GM19025 (cell line): ENCODE data around the gene XCL1.

Experiments used
- ATAC-seq: cut with Tn5 transposase; IDR thresholded peaks from one replicate; pipeline ENCODE4 v1.9.1; 2021; ENCODE audit warnings: mild to moderate bottlenecking, low read depth, moderate library complexity; ENCODE audit not compliant: unreplicated experiment

Gene XCL1

DNA sequence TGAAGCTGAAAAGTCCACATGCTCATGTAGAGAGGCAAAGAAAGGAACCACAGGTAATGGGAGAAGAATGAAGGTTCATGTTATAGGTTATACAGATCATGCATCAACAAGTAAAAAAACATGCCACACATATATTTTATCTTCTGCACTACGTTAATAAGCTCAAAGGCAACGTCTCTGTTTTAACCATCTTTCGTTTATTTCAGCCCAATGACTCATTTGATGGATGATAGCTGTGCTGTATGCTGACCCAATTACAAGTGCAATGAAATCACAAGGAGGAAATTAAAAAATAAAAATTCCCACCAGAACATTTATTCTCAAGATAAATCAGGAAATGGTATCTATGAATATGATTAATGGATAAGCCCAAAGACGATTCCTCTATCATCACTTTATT lies 24.6 kb downstream of the XCL1 start:
- ATAC-seq, result no peak

DNA sequence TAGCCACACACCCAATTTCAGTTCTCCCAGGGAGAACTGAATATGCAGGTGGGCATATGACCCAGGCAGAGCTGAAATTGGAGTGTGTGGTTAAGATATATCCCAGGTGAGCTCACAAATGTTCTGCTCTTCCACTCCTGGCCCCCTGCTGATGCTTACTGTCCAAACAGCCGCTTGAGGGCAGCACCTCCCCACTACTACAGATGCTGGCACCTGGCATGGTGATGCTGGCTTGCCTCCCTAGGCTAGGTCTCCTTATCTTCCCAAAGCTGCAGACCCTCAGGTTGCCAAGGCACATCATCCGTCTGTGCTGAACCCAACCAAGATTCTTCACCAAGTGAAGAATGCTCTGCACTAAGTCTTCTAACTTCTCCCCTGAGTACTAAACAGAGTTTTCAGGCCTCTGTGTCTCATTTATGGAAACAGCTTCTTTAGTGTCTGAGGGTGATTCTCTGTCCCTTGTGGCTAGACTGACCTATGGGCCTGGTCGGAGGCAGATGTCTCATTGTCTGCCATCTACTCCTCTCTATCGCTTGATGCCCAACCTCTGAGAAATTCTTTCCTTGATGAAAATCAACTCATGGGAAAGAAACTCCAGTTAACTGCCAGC lies 27.2 kb downstream of the XCL1 start:
- ATAC-seq, result no peak

DNA sequence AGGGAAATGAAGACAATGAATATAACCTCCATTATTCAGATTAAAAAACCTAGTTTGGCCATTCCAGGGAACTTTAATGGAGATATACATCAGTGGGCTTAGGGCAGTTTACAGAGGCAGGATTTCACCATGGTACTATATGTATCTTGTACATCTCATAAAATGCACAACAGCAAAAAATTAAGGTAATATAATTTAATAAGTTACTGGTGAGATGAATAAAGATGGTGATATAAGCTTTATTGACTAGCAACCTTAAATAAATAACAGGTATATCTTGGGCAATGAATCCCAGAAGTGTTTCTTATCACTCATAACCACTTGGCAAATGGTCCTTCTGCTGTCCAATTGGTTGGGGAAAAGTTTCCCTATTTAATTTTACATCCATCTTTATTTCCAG lies 29.0 kb downstream of the XCL1 start:
- ATAC-seq, result no peak

- ATAC-seq, result no peak
These were observed 29.7 kb downstream of the XCL1 start for GRCh38 chr1:168606096-168606495.

GRCh38 chr1:168607872-168608428 lies 31.5 kb downstream of the XCL1 start:
- ATAC-seq, result no peak

GRCh38 chr1:168608796-168609715 lies 32.7 kb downstream of the XCL1 start:
- no peak for ATAC-seq

- ATAC-seq, result no peak
These were observed 33.5 kb downstream of the XCL1 start for GRCh38 chr1:168609741-168610510.

- ATAC-seq, result no peak
These were observed 36.6 kb downstream of the XCL1 start for GRCh38 chr1:168613038-168613451.

- ATAC-seq, result no peak
These were observed 37.4 kb downstream of the XCL1 start for GRCh38 chr1:168613691-168614231.

GRCh38 chr1:168614235-168614634 lies 37.8 kb downstream of the XCL1 start:
- ATAC-seq, result no peak

DNA sequence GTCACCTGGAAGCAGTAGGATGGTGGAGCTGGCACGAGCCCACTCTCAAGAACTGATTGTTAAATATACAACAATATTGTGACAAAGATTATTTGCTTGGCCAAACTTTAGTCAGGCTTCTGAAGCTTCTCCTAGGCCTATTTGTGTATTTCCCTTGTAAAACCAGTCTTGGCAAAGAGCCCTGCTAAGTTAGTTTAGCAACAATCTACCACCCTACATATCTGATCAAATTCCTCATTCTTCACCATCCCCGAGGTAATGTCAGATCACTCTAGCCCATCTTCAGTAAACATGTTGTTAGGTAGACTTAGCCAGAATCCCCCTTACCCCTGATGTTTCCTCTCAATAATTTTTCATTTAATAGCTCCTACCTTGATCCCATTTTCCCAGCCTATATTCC lies 39.6 kb downstream of the XCL1 start:
- ATAC-seq, result no peak

DNA sequence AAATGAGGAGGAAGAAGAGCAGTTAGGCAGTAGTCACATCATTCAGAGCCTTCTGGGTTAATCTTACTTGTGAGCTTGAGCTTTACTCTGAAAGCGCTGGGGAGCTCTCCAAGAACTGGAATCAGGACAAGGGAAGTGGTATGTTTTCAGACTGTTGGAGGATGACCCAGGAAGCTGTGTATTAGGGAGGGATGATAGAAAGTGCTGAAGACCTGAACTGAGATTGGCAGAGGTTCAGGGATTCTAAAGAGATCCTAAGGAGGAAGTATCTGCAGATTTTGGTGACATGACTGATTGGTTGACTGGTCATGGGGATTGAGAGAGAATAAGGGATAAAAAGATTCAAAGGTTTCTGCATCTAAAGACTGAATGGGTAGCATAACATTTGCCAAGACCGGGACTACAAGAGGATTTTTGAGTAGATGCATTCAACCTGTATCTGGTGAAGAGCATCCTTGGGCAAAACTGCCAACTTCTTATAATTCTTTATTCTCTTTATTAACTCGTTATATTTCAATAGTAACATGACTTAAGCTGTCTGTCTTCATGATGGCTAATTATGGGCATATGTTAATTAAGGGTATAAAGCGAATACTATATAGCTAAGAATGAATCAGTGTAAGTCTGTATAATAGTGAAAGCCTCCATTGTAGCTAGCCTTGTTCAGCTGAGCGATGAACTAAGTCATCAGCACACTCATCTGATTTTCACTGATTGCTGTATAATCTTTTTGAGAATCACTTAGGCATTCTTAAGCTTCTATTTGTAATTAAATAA lies 41.8 kb downstream of the XCL1 start:
- ATAC-seq, result no peak

- no peak for ATAC-seq
These were observed 42.5 kb downstream of the XCL1 start for GRCh38 chr1:168618886-168619285.

GRCh38 chr1:168621356-168621755 lies 45.0 kb downstream of the XCL1 start:
- no peak for ATAC-seq

GRCh38 chr1:168623003-168623828 lies 46.8 kb downstream of the XCL1 start:
- ATAC-seq, result no peak

DNA sequence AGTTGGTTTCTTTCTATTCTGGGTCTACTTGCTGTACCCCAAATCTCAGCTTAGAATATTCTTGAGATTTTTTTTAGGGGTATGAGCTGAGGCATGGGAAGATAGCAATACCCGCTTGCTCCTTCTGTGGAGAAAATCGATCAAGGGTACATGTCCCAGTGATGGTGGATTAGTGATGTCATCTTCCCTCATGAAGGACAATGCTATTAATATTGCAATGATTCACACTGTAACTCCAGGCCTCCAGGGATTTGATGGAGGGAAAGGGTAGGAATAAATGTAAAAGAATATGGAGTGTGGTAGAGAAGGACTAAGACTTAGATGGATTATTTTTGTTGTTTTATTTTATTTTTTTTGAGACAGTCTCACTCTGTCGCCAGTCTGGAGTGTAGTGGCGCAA lies 47.4 kb downstream of the XCL1 start:
- ATAC-seq, result no peak

- ATAC-seq, result no peak
These were observed 49.9 kb downstream of the XCL1 start for GRCh38 chr1:168626326-168626725.

DNA sequence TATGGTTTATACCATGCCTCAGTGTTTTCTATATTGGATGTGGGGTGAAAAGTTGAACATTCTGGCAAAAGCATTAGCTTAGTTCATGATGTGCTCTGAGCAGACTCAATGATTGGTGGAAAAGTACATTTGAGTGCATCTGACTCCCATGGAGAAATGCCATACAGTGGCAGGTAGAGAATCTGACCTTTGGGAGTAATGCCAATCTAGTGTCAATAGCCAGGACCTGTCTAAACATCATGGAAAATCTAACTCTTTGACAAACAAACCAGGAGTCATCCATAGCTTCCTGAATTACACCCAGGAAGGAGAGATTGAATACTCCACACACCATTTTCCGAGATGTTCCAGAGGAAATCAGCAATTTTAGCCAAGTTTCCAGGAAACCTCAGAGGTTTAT lies 51.0 kb downstream of the XCL1 start:
- ATAC-seq, result no peak

DNA sequence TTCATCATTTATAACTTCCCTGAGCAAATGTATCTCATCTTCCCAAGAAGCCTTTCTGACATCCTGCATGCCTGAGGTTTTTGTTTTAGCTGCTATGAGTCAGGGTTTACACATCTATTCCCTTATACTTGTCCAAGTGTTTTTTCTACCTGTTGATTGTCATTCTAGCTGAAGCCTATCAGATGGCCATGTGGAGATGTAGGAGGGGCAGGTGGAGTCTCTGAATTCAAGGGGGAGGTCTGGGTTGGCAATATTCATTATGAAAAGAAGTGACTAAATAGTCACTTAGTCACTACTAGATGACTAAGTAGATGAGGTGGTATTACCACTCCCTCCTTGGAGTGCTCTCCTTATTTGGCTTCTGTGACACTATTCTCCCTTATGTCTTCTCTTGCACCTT lies 52.4 kb downstream of the XCL1 start:
- no peak for ATAC-seq
